CD14-positive monocyte (primary cell): ENCODE results near the gene LUZP2. TPM values are rescaled to one million over a fixed set of nuclear protein-coding genes. Genes with fewer than 3 reads are reported as not detected.
A peak's percentile ranks its signal among the peaks of the same experiment; 100 is the strongest.

Experiments used
- DNase-seq, 3 donors: peaks; one replicate each; pipeline ENCODE4 v3.0.0-alpha.2; 2011 to 2022
- H2AFZ ChIP-seq: 2 replicates; pipeline ENCODE4 v1.6.0; 2012; ENCODE audit warnings: mild to moderate bottlenecking, low read depth, low read length, inconsistent platforms; ENCODE audit not compliant: insufficient read depth, poor library complexity, severe bottlenecking
- H3K27ac ChIP-seq, 2 donors: 1 replicate in 1 of 2; 2 replicates in 1 of 2; pipeline ENCODE4 v1.5.1; 2012 to 2013; ENCODE audit warnings: low read length in 2 of 2, control low read depth in 1 of 2, inconsistent platforms in 1 of 2, low read depth in 1 of 2, mild to moderate bottlenecking in 1 of 2
- H3K27me3 ChIP-seq, 2 donors: one replicate each; pipeline versions ENCODE4 v1.6.0 to v1.6.1; 2011 to 2013; ENCODE audit warnings: low read length in 2 of 2; ENCODE audit not compliant: control insufficient read depth in 2 of 2, insufficient read depth in 2 of 2
- H3K36me3 ChIP-seq, 2 donors: replicated peaks in 1 of 2; 1 replicate in 1 of 2; 2 replicates in 1 of 2; pipeline versions ENCODE4 v1.5.1 to v1.6.1; 2012 to 2013; ENCODE audit warnings: low read length in 2 of 2, control low read depth in 1 of 2, inconsistent platforms in 1 of 2, mild to moderate bottlenecking in 1 of 2; ENCODE audit not compliant: insufficient read depth in 2 of 2, control insufficient read depth in 1 of 2
- H3K4me1 ChIP-seq, 2 donors: 1 replicate in 1 of 2; 2 replicates in 1 of 2; pipeline versions ENCODE4 v1.5.1 to v1.6.1; 2012 to 2013; ENCODE audit warnings: low read length in 2 of 2, control low read depth in 1 of 2, inconsistent platforms in 1 of 2, mild to moderate bottlenecking in 1 of 2, moderate library complexity in 1 of 2; ENCODE audit not compliant: insufficient read depth in 2 of 2, control insufficient read depth in 1 of 2
- H3K4me2 ChIP-seq: replicated peaks from 2 replicates; pipeline ENCODE3; 2012; ENCODE audit warnings: low read length, moderate library complexity, mild to moderate bottlenecking; ENCODE audit not compliant: poor library complexity, severe bottlenecking; ENCODE audit errors: extremely low read depth
- H3K4me3 ChIP-seq, 3 experiments: fragments of 200-600 bp in 1 of 3; sonication (generic) in 1 of 3; replicated peaks in 1 of 3; 1 replicate in 2 of 3; 2 replicates in 1 of 3; pipeline ENCODE4 v1.5.1; 2011 to 2013; ENCODE audit warnings: low read length in 3 of 3, mild to moderate bottlenecking in 3 of 3, control low read depth in 2 of 3, low read depth in 2 of 3, inconsistent platforms in 1 of 3, moderate library complexity in 1 of 3
- H3K79me2 ChIP-seq: 2 replicates; pipeline ENCODE4 v1.6.0; 2012; ENCODE audit warnings: mild to moderate bottlenecking, control low read depth, inconsistent platforms, low read length, moderate library complexity; ENCODE audit not compliant: insufficient read depth
- H3K9ac ChIP-seq: 2 replicates; pipeline ENCODE4 v1.6.0; 2017; ENCODE audit warnings: low read length, mild to moderate bottlenecking; ENCODE audit not compliant: insufficient read depth, poor library complexity, severe bottlenecking
- H3K9me3 ChIP-seq, 2 donors: replicated peaks in 1 of 2; 1 replicate in 1 of 2; 2 replicates in 1 of 2; pipeline versions ENCODE4 v1.5.1 to v1.6.1; 2012 to 2013; ENCODE audit warnings: low read length in 2 of 2, control low read depth in 1 of 2; ENCODE audit not compliant: control insufficient read depth in 1 of 2, insufficient read depth in 1 of 2
- H4K20me1 ChIP-seq: 2 replicates; pipeline ENCODE4 v1.6.0; 2012; ENCODE audit warnings: mild to moderate bottlenecking, low read length, control low read depth, moderate library complexity; ENCODE audit not compliant: insufficient read depth
- H3K27ac Mint-ChIP-seq, 7 donors: one replicate each; pipeline ENCODE4 v1.8.0; 2020; ENCODE audit warnings: mild to moderate bottlenecking in 7 of 7, mixed read lengths in 7 of 7, moderate library complexity in 6 of 7, inconsistent platforms in 2 of 7
- H3K27me3 Mint-ChIP-seq, 3 donors: one replicate each; pipeline ENCODE4 v1.8.0; 2021 to 2022; ENCODE audit warnings: low read depth in 3 of 3, mild to moderate bottlenecking in 3 of 3, mixed read lengths in 3 of 3, moderate library complexity in 3 of 3, inconsistent platforms in 1 of 3
- H3K36me3 Mint-ChIP-seq, 2 donors: one replicate each; pipeline ENCODE4 v1.8.0; 2020; ENCODE audit warnings: mixed read lengths in 2 of 2, inconsistent platforms in 1 of 2, mild to moderate bottlenecking in 1 of 2
- H3K4me1 Mint-ChIP-seq: one replicate; pipeline ENCODE4 v1.8.0; 2020; ENCODE audit warnings: mild to moderate bottlenecking, mixed read lengths
- H3K4me3 Mint-ChIP-seq, 2 donors: one replicate each; pipeline ENCODE4 v1.8.0; 2020; ENCODE audit warnings: mild to moderate bottlenecking in 2 of 2, mixed read lengths in 2 of 2, moderate library complexity in 1 of 2
- H3K9me3 Mint-ChIP-seq, 7 donors: one replicate each; pipeline ENCODE4 v1.8.0; 2020 to 2022; ENCODE audit warnings: mixed read lengths in 7 of 7, mild to moderate bottlenecking in 6 of 7, moderate library complexity in 6 of 7, inconsistent platforms in 2 of 7
- WGBS: methylation state at CpG from one replicate; pipeline ENCODE4 v1.1.5; 2013; ENCODE audit warnings: missing lambda C conversion rate; ENCODE audit not compliant: insufficient coverage; 5-methylcytosine and 5-hydroxymethylcytosine counted together
- intact Hi-C, 2 donors: fragments of 100-400 bp; cut with micrococcal nuclease; formaldehyde crosslinking; loops; one replicate each; pipeline versions ENCODE4 v1.15.0 to v1.15.1; 2023
- polyA plus RNA-seq, 3 donors: library from polyadenylated mRNA; depleted of rRNA in 1 of 3; unstranded in 2 of 3; stranded (reverse) in 1 of 3; fragments of 300-500 nt in 2 of 3; fragments of >200 nt in 1 of 3; fragmentation: Illumina TruSeq in 2 of 3; gene quantifications; 1 replicate in 2 of 3; 2 replicates in 1 of 3; pipeline ENCODE4 v1.2.3, GENCODE V29; 2012 to 2021
- TF ChIP-seq, protein P1 (sequence below): fragments of 200-600 bp; IDR thresholded peaks from one replicate; pipeline ENCODE4 v1.8.0; 2022; ENCODE audit warnings: antibody characterized with exemption, mild to moderate bottlenecking

LUZP2 gene
- polyA plus RNA-seq, 3 donors = not detected

DNA sequence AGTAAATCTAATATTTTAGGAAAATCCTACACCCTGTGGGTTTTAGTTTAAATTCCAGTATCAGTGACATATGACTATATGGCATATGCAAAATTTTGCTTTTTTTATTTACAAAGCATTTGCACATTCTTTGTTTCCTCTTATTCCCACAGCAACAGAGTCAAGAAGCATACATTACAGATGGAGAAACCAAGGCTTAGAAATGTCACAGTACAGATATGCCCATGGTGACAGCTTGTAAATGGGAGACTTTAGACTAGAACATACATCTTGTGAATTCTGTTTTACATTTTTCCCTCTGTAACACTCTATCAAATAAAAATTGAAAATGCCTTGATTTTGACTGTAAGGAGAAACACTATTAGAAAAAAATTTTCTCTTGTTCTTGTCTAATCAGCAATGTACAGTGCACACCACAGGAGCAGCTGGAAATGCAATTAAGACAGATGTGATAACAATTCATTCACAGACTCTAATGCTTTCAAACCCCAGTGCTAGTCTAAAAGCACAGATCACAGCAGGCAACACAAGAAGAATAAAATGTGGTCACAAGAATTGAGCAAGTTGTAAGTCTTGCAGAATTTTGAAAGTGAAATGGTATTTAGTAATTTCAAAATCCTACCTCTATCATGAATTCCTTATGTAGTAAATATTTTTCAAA, 375.9 kb downstream of the LUZP2 start:
- no peaks in the 10 kb centered on the region for H3K36me3 Mint-ChIP-seq
- H3K27me3 ChIP-seq = no peaks in the 10 kb centered on the region
- no peaks in the 10 kb centered on the region for H3K27me3 Mint-ChIP-seq
- H3K36me3 ChIP-seq = no peaks in the 10 kb centered on the region
- peaks cover 0 to 2% of the 10 kb centered on the region in 2 donors for H3K9me3 ChIP-seq
- H3K4me3 Mint-ChIP-seq = no peak overlapping the region
- H3K9me3 Mint-ChIP-seq = peaks cover 0 to 3% (median 2%) of the 10 kb centered on the region in 7 donors
- no peak overlapping the region for H3K27ac Mint-ChIP-seq
- no peaks in the 10 kb centered on the region for H3K79me2 ChIP-seq
- H3K9ac ChIP-seq = no peak overlapping the region
- no peak overlapping the region for H3K4me2 ChIP-seq
- TF ChIP-seq, protein P1, sequence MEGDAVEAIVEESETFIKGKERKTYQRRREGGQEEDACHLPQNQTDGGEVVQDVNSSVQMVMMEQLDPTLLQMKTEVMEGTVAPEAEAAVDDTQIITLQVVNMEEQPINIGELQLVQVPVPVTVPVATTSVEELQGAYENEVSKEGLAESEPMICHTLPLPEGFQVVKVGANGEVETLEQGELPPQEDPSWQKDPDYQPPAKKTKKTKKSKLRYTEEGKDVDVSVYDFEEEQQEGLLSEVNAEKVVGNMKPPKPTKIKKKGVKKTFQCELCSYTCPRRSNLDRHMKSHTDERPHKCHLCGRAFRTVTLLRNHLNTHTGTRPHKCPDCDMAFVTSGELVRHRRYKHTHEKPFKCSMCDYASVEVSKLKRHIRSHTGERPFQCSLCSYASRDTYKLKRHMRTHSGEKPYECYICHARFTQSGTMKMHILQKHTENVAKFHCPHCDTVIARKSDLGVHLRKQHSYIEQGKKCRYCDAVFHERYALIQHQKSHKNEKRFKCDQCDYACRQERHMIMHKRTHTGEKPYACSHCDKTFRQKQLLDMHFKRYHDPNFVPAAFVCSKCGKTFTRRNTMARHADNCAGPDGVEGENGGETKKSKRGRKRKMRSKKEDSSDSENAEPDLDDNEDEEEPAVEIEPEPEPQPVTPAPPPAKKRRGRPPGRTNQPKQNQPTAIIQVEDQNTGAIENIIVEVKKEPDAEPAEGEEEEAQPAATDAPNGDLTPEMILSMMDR = no peak
- H3K4me1 ChIP-seq = no peaks in the 10 kb centered on the region
- DNase-seq = no peak
- no peak overlapping the region for H3K4me3 ChIP-seq
- H4K20me1 ChIP-seq = no peaks in the 10 kb centered on the region
- intact Hi-C loops = no loop called here
- H3K27ac ChIP-seq = no peak overlapping the region
- no peak overlapping the region for H2AFZ ChIP-seq
- H3K4me1 Mint-ChIP-seq = no peaks in the 10 kb centered on the region

DNA sequence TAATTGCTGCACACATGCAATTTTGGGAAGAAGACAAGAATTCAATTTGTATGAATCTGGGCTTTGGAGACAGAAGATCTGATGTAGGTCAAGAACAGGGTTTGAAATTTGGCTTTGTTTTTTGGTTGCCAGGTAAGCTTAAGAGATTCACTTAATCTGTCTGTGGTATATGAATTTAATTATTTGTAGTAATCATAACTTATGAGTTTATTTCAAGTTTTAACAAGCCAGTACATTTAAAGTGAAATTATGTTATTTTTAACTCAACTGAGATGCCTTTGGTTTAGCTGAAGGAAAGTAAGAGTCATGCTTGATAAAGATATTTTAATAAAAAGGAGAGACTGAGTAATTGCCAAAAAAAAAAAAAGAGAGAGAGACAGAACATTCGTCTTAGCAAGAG, 384.1 kb downstream of the LUZP2 start:
- intact Hi-C loops = no loop called here
- H3K4me1 ChIP-seq = no peaks in the 10 kb centered on the region
- peaks cover 2 to 9% (median 5%) of the 10 kb centered on the region in 7 donors for H3K9me3 Mint-ChIP-seq
- TF ChIP-seq, protein P1 = no peak
- H3K27ac Mint-ChIP-seq = peak overlapping the region in 1 of 7 donors; percentile 35
- no peaks in the 10 kb centered on the region for H3K4me1 Mint-ChIP-seq
- no peaks in the 10 kb centered on the region for H3K27me3 ChIP-seq
- no peak overlapping the region for H3K4me3 Mint-ChIP-seq
- no peaks in the 10 kb centered on the region for H4K20me1 ChIP-seq
- no peaks in the 10 kb centered on the region for H3K79me2 ChIP-seq
- no peaks in the 10 kb centered on the region for H3K36me3 ChIP-seq
- H2AFZ ChIP-seq = no peak overlapping the region
- peaks cover 0 to 2% (median 0%) of the 10 kb centered on the region in 3 donors for H3K27me3 Mint-ChIP-seq
- H3K4me2 ChIP-seq = no peak overlapping the region
- WGBS = 83% methylated on average over 1 of the region's 1 CpG
- H3K9me3 ChIP-seq = peaks cover 0 to 4% of the 10 kb centered on the region in 2 donors
- H3K9ac ChIP-seq = no peak overlapping the region
- DNase-seq = no peak
- no peaks in the 10 kb centered on the region for H3K36me3 Mint-ChIP-seq
- H3K4me3 ChIP-seq = no peak overlapping the region
- no peak overlapping the region for H3K27ac ChIP-seq
